WTC11 (cell line): ENCODE data around the gene IQGAP2. TPM values are rescaled to one million over a fixed set of nuclear protein-coding genes. Genes with fewer than 3 reads are reported as not detected.

Experiments
- ATAC-seq: fragments of 200-7000 bp; cut with Tn5 transposase; 2 replicates; pipeline ENCODE4 v1.10.0; 2021; ENCODE audit warnings: mild to moderate bottlenecking, moderate library complexity
- CTCF ChIA-PET: fragments of 300-600 bp; sonication (Branson Sonifier 250); formaldehyde crosslinking; loops from one replicate; lab custom pipeline; 2021; ENCODE audit warnings: antibody characterized with exemption; lab: Charles Lee
- POLR2A ChIA-PET: fragments of 350-600 bp; sonication (Branson Sonifier 250); formaldehyde crosslinking; loops from one replicate; lab custom pipeline; 2021; ENCODE audit warnings: antibody characterized with exemption; lab: Charles Lee
- DNase-seq: peaks from one replicate; pipeline ENCODE4 v3.0.0; 2021; ENCODE audit warnings: low spot score
- H3K27ac Mint-ChIP-seq: 2 replicates; pipeline ENCODE4 v1.8.0; 2021; ENCODE audit warnings: mixed read lengths
- H3K27me3 Mint-ChIP-seq: 2 replicates; pipeline ENCODE4 v1.8.0; 2021; ENCODE audit warnings: low read depth, mild to moderate bottlenecking, moderate library complexity, mixed read lengths
- H3K36me3 Mint-ChIP-seq: 2 replicates; pipeline ENCODE4 v1.8.0; 2021; ENCODE audit warnings: mixed read lengths
- H3K4me1 Mint-ChIP-seq: 2 replicates; pipeline ENCODE4 v1.8.0; 2022; ENCODE audit warnings: mixed read lengths
- H3K4me3 Mint-ChIP-seq: 2 replicates; pipeline ENCODE4 v1.8.0; 2021; ENCODE audit warnings: mild to moderate bottlenecking, moderate library complexity, mixed read lengths
- H3K9me3 Mint-ChIP-seq: 2 replicates; pipeline ENCODE4 v1.8.0; 2021; ENCODE audit warnings: mixed read lengths
- AR ChIP-seq: fragments of 250-450 bp; sonication (Bioruptor Pico); IDR thresholded peaks from 2 replicates; pipeline ENCODE4 v1.9.0; 2021; ENCODE audit warnings: mild to moderate bottlenecking
- ATF1 ChIP-seq: sonication (generic); formaldehyde crosslinking; IDR thresholded peaks from 2 replicates; pipeline ENCODE4 v1.8.1; 2023; ENCODE audit warnings: mild to moderate bottlenecking, moderate library complexity, missing genetic modification reagents
- E2F1 ChIP-seq: sonication (generic); formaldehyde crosslinking; IDR thresholded peaks from 2 replicates; pipeline ENCODE4 v1.8.0; 2022; ENCODE audit warnings: mild to moderate bottlenecking, missing genetic modification reagents
- EMX1 ChIP-seq: fragments of 250-450 bp; sonication (Bioruptor Pico); IDR thresholded peaks from 2 replicates; pipeline ENCODE4 v1.8.0; 2021; ENCODE audit warnings: mild to moderate bottlenecking
- ERG ChIP-seq: fragments of 250-450 bp; sonication (Bioruptor Pico); IDR thresholded peaks from 2 replicates; pipeline ENCODE4 v1.8.0; 2021; ENCODE audit warnings: mild to moderate bottlenecking
- FOXK1 ChIP-seq: sonication (generic); formaldehyde crosslinking; IDR thresholded peaks from 2 replicates; pipeline ENCODE4 v1.8.0; 2022; ENCODE audit warnings: mild to moderate bottlenecking, moderate library complexity, missing genetic modification reagents
- FOXP1 ChIP-seq: sonication (generic); formaldehyde crosslinking; IDR thresholded peaks from 2 replicates; pipeline ENCODE4 v1.8.0; 2022; ENCODE audit warnings: missing genetic modification reagents, mild to moderate bottlenecking, moderate library complexity, borderline replicate concordance
- MXD4 ChIP-seq: fragments of 250-450 bp; sonication (Bioruptor Pico); IDR thresholded peaks from 2 replicates; pipeline ENCODE4 v1.8.0; 2021; ENCODE audit warnings: mild to moderate bottlenecking, moderate library complexity, borderline replicate concordance
- NFATC4 ChIP-seq: fragments of 250-450 bp; sonication (Bioruptor Pico); IDR thresholded peaks from 2 replicates; pipeline ENCODE4 v1.9.0; 2021; ENCODE audit warnings: mild to moderate bottlenecking
- NFYB ChIP-seq: sonication (generic); formaldehyde crosslinking; conservative IDR thresholded peaks from 2 replicates; pipeline ENCODE4 v1.8.0; 2022; ENCODE audit warnings: low read depth, missing genetic modification reagents
- NR2C2 ChIP-seq: sonication (generic); formaldehyde crosslinking; IDR thresholded peaks from 2 replicates; pipeline ENCODE4 v1.8.0; 2022; ENCODE audit warnings: mild to moderate bottlenecking, missing genetic modification reagents
- OVOL2 ChIP-seq: fragments of 250-450 bp; sonication (Bioruptor Pico); IDR thresholded peaks from 2 replicates; pipeline ENCODE4 v1.9.0; 2021; ENCODE audit warnings: mild to moderate bottlenecking, borderline replicate concordance
- RORB ChIP-seq: fragments of 250-450 bp; sonication (Bioruptor Pico); IDR thresholded peaks from 2 replicates; pipeline ENCODE4 v1.9.0; 2021; ENCODE audit warnings: mild to moderate bottlenecking
- SMAD3 ChIP-seq: sonication (generic); formaldehyde crosslinking; IDR thresholded peaks from 2 replicates; pipeline ENCODE4 v1.8.0; 2022; ENCODE audit warnings: missing genetic modification reagents, mild to moderate bottlenecking, borderline replicate concordance
- SMAD4 ChIP-seq: sonication (generic); formaldehyde crosslinking; IDR thresholded peaks from 2 replicates; pipeline ENCODE4 v1.8.0; 2022; ENCODE audit warnings: mild to moderate bottlenecking, missing genetic modification reagents
- SOX15 ChIP-seq: fragments of 250-450 bp; sonication (Bioruptor Pico); IDR thresholded peaks from 2 replicates; pipeline ENCODE4 v1.9.0; 2021; ENCODE audit warnings: mild to moderate bottlenecking
- ZNF219 ChIP-seq: sonication (generic); formaldehyde crosslinking; IDR thresholded peaks from 2 replicates; pipeline ENCODE4 v1.8.0; 2023; ENCODE audit warnings: missing genetic modification reagents, mild to moderate bottlenecking, borderline replicate concordance
- total RNA-seq: library from RNA; stranded (reverse); gene quantifications from 3 replicates; pipeline ENCODE4 v1.2.3, GENCODE V29; 2021
- TF ChIP-seq, protein P1 (sequence below): sonication (generic); formaldehyde crosslinking; IDR thresholded peaks from 2 replicates; pipeline ENCODE4 v1.8.1; 2023; ENCODE audit warnings: mild to moderate bottlenecking, missing genetic modification reagents
- TF ChIP-seq, protein P2 (sequence below): sonication (generic); formaldehyde crosslinking; IDR thresholded peaks from 2 replicates; pipeline ENCODE4 v1.8.0; 2022; ENCODE audit warnings: mild to moderate bottlenecking, missing genetic modification reagents
- TF ChIP-seq, protein P3 (sequence below): sonication (generic); formaldehyde crosslinking; IDR thresholded peaks from 2 replicates; pipeline ENCODE4 v1.8.1; 2023; ENCODE audit warnings: mild to moderate bottlenecking, missing genetic modification reagents
- TF ChIP-seq, protein P4 (sequence below): sonication (generic); formaldehyde crosslinking; IDR thresholded peaks from 2 replicates; pipeline ENCODE4 v1.8.1; 2023; ENCODE audit warnings: mild to moderate bottlenecking, missing genetic modification reagents, moderate library complexity

The IQGAP2 gene
- total RNA-seq, 1 experiment from 2014 or later = 70.6 TPM

DNA sequence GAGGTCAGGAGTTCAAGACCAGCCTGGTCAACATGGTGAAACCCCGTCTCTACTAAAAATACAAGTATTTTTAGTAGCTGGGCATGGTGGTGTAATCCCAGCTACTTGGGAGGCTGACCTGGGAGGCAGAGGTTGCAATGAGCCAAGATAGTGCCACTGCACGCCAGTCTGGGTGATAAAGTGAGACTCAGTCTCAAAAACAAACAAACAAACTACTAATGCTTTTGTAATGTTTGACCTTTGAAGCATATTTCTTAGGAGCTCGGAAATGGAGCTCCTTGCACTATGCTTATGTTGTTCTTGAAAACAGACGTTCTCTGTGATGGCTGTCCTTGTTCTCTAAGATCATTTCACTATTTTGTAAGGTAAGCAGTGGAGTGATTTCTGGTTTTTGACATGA, 214.1 kb downstream of the IQGAP2 start:
- H3K4me1 Mint-ChIP-seq = peaks cover 13% of the 10 kb centered on the region
- no peaks in the 10 kb centered on the region for H3K27me3 Mint-ChIP-seq
- no peak overlapping the region for H3K4me3 Mint-ChIP-seq
- no peak overlapping the region for H3K27ac Mint-ChIP-seq
- ChIA-PET POLR2A (no interaction called here), CTCF (interaction anchor here (0.6 kb wide), 1 partner anchor 382 kb away, joined by 4 read pairs; no protein-coding TSS in a partner anchor)
- no peak for DNase-seq
- H3K36me3 Mint-ChIP-seq = no peaks in the 10 kb centered on the region
- H3K9me3 Mint-ChIP-seq = no peaks in the 10 kb centered on the region
- ATAC-seq = no peak
- TF ChIP-seq, protein P1, sequence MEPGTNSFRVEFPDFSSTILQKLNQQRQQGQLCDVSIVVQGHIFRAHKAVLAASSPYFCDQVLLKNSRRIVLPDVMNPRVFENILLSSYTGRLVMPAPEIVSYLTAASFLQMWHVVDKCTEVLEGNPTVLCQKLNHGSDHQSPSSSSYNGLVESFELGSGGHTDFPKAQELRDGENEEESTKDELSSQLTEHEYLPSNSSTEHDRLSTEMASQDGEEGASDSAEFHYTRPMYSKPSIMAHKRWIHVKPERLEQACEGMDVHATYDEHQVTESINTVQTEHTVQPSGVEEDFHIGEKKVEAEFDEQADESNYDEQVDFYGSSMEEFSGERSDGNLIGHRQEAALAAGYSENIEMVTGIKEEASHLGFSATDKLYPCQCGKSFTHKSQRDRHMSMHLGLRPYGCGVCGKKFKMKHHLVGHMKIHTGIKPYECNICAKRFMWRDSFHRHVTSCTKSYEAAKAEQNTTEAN (CRISPR knock-in tag) = no peak
- TF ChIP-seq FOXK1 = no peak
- no peak for TF ChIP-seq SOX15 (CRISPR knock-in tag)

DNA sequence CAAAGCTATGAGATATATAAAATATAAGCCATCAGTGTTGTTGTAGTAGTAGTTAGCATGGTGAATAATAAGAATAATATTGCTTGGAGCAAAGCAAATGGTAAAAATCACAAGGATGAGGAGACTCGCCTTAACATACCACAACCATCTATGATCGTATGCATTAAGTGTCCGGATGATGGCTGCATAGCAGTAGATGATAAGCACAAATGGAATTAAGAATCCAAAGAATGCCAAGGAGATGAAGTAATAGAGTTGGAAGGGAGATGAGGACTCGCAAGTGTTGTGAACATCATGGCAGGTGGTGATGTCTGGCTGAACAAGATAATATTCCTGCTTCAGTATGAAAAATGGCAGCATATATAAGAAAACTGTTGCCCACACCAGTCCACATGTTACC, 214.6 kb downstream of the IQGAP2 start:
- H3K9me3 Mint-ChIP-seq = no peaks in the 10 kb centered on the region
- H3K4me1 Mint-ChIP-seq = peaks cover 16% of the 10 kb centered on the region
- H3K27me3 Mint-ChIP-seq = no peaks in the 10 kb centered on the region
- H3K36me3 Mint-ChIP-seq = no peaks in the 10 kb centered on the region
- no peak overlapping the region for H3K4me3 Mint-ChIP-seq
- no peak for DNase-seq
- ChIA-PET POLR2A (no interaction called here), CTCF (no interaction called here)
- no peak overlapping the region for H3K27ac Mint-ChIP-seq
- ATAC-seq = no peak
- TF ChIP-seq RORB (no peak), SMAD4 (CRISPR knock-in tag) (no peak), SMAD3 (CRISPR knock-in tag) (no peak), ERG (CRISPR knock-in tag) (no peak), NFYB (CRISPR knock-in tag) (no peak), EMX1 (CRISPR knock-in tag) (no peak), ZNF219 (CRISPR knock-in tag) (no peak), NFATC4 (CRISPR knock-in tag) (no peak), FOXP1 (CRISPR knock-in tag) (no peak), NR2C2 (CRISPR knock-in tag) (no peak), MXD4 (CRISPR knock-in tag) (no peak), OVOL2 (CRISPR knock-in tag) (no peak), E2F1 (CRISPR knock-in tag) (no peak), AR (CRISPR knock-in tag) (no peak), ATF1 (CRISPR knock-in tag) (no peak)
- TF ChIP-seq, protein P2, sequence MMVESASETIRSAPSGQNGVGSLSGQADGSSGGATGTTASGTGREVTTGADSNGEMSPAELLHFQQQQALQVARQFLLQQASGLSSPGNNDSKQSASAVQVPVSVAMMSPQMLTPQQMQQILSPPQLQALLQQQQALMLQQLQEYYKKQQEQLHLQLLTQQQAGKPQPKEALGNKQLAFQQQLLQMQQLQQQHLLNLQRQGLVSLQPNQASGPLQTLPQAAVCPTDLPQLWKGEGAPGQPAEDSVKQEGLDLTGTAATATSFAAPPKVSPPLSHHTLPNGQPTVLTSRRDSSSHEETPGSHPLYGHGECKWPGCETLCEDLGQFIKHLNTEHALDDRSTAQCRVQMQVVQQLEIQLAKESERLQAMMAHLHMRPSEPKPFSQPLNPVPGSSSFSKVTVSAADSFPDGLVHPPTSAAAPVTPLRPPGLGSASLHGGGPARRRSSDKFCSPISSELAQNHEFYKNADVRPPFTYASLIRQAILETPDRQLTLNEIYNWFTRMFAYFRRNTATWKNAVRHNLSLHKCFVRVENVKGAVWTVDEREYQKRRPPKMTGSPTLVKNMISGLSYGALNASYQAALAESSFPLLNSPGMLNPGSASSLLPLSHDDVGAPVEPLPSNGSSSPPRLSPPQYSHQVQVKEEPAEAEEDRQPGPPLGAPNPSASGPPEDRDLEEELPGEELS (CRISPR knock-in tag) = no peak
- TF ChIP-seq, protein P3, sequence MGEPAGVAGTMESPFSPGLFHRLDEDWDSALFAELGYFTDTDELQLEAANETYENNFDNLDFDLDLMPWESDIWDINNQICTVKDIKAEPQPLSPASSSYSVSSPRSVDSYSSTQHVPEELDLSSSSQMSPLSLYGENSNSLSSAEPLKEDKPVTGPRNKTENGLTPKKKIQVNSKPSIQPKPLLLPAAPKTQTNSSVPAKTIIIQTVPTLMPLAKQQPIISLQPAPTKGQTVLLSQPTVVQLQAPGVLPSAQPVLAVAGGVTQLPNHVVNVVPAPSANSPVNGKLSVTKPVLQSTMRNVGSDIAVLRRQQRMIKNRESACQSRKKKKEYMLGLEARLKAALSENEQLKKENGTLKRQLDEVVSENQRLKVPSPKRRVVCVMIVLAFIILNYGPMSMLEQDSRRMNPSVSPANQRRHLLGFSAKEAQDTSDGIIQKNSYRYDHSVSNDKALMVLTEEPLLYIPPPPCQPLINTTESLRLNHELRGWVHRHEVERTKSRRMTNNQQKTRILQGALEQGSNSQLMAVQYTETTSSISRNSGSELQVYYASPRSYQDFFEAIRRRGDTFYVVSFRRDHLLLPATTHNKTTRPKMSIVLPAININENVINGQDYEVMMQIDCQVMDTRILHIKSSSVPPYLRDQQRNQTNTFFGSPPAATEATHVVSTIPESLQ (CRISPR knock-in tag) = no peak
- TF ChIP-seq, protein P4, sequence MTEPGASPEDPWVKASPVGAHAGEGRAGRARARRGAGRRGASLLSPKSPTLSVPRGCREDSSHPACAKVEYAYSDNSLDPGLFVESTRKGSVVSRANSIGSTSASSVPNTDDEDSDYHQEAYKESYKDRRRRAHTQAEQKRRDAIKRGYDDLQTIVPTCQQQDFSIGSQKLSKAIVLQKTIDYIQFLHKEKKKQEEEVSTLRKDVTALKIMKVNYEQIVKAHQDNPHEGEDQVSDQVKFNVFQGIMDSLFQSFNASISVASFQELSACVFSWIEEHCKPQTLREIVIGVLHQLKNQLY (CRISPR knock-in tag) = no peak
